ENCODE results near the gene CCDC112.

DNA sequence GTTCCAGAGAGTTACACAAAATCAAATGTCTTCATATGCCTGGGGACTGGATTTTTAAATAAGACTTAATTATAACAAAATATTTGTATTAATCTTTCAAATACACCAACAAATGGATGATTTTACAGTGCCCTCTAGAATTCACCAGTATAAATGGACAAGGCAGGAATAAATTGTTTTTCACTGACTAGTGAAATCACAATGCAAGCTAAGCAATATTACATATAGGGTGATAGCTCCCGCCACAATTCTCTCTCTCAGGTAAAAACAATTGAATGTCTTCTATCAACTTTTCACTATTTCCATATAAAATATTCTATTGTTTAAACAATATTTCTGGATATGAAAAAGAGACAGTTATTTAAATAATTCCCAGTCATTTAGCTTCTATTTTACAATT lies 8.0 kb upstream of the CCDC112 start:
- no peak for TF ChIP-seq EP300 (IDR thresholded peaks at IDR 0.05; ENCODE audit: borderline replicate concordance)
- no peak for TF ChIP-seq RAD21 (IDR thresholded peaks at IDR 0.05; ENCODE audit: low read depth)
- no peak for TF ChIP-seq TEAD4 (IDR thresholded peaks at IDR 0.05)

All from Ishikawa (cell line).